Gastrocnemius medialis (tissue), 4 donors: Measurements from ENCODE around the gene ERCC6.

Experiments used
- POLR2A ChIP-seq, 2 donors: fragments of 450-650 bp; IDR thresholded peaks; one replicate each; pipeline ENCODE4 v1.6.1; 2017; ENCODE audit warnings: antibody characterized with exemption in 2 of 2, mild to moderate bottlenecking in 2 of 2, moderate library complexity in 2 of 2
- TF ChIP-seq, protein P1 (sequence below), 5 experiments: fragments of 450-650 bp in 3 of 5; fragments of 200-600 bp in 2 of 5; sonication (generic) in 2 of 5; IDR thresholded peaks in 4 of 5; conservative IDR thresholded peaks in 1 of 5; 1 replicate in 4 of 5; 2 replicates in 1 of 5; pipeline ENCODE4 v1.5.1; 2016 to 2019; ENCODE audit warnings: antibody characterized with exemption in 5 of 5, mild to moderate bottlenecking in 3 of 5, moderate library complexity in 3 of 5

GRCh38 chr10:49572594-49573114 is 33.7 kb upstream of the ERCC6 start:
- TF ChIP-seq, protein P1, sequence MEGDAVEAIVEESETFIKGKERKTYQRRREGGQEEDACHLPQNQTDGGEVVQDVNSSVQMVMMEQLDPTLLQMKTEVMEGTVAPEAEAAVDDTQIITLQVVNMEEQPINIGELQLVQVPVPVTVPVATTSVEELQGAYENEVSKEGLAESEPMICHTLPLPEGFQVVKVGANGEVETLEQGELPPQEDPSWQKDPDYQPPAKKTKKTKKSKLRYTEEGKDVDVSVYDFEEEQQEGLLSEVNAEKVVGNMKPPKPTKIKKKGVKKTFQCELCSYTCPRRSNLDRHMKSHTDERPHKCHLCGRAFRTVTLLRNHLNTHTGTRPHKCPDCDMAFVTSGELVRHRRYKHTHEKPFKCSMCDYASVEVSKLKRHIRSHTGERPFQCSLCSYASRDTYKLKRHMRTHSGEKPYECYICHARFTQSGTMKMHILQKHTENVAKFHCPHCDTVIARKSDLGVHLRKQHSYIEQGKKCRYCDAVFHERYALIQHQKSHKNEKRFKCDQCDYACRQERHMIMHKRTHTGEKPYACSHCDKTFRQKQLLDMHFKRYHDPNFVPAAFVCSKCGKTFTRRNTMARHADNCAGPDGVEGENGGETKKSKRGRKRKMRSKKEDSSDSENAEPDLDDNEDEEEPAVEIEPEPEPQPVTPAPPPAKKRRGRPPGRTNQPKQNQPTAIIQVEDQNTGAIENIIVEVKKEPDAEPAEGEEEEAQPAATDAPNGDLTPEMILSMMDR (IDR thresholded peaks at IDR 0.05 in 4 of 5, conservative IDR thresholded peaks at IDR 0.05 in 1 of 5): no peak
- TF ChIP-seq POLR2A (IDR thresholded peaks at IDR 0.05): no peak
